Eye (tissue), 1 donor: Measurements from ENCODE around the gene SUMF1.
"Not testable (repeated sequence)": the region's sequence is repeated elsewhere in the genome, so short reads cannot be mapped to it uniquely, and the experiment has no call there.

Experiments used
- DNase-seq: peaks from one replicate; pipeline ENCODE4 v3.0.0-alpha.2; 2015

Gene SUMF1

GRCh38 chr3:4332574-4332973, 134.5 kb downstream of the SUMF1 start:
- DNase-seq = no peak

- DNase-seq = no peak
Observed at GRCh38 chr3:4332111-4332510, 135.0 kb downstream of the SUMF1 start.

GRCh38 chr3:4329806-4330205, 137.3 kb downstream of the SUMF1 start:
- DNase-seq = not testable (repeated sequence)

- DNase-seq = no peak
Observed at GRCh38 chr3:4326868-4327267, 140.2 kb downstream of the SUMF1 start.

GRCh38 chr3:4323246-4324027, 143.6 kb downstream of the SUMF1 start:
- no peak for DNase-seq

- DNase-seq = peak; percentile 27
Observed at GRCh38 chr3:4322635-4323034, 144.4 kb downstream of the SUMF1 start.

GRCh38 chr3:4321732-4322131, 145.3 kb downstream of the SUMF1 start:
- no peak for DNase-seq

GRCh38 chr3:4320096-4320911, 146.8 kb downstream of the SUMF1 start:
- no peak for DNase-seq

- DNase-seq = no peak
Observed at GRCh38 chr3:4314688-4315087, 152.4 kb downstream of the SUMF1 start.

GRCh38 chr3:4313606-4314293, 153.3 kb downstream of the SUMF1 start:
- DNase-seq = no peak

- DNase-seq = no peak
Observed at GRCh38 chr3:4311496-4311895, 155.6 kb downstream of the SUMF1 start.
